Lower leg skin (tissue), 4 donors: ENCODE data around the gene COG2. TPM values are rescaled to one million over a fixed set of nuclear protein-coding genes. Genes with fewer than 3 reads are reported as not detected.
"Not testable (repeated sequence)": the region's sequence is repeated elsewhere in the genome, so short reads cannot be mapped to it uniquely, and the experiment has no call there.

Experiments
- DNase-seq, 2 donors: peaks; one replicate each; pipeline ENCODE4 v3.0.0-alpha.2; 2019; ENCODE audit warnings: low spot score in 2 of 2
- H3K4me3 ChIP-seq: fragments of 200-600 bp; sonication (generic); 2 replicates; pipeline ENCODE4 v1.5.1; 2017; ENCODE audit warnings: mild to moderate bottlenecking, low read depth; ENCODE audit not compliant: poor library complexity, severe bottlenecking
- CTCF ChIP-seq, 3 donors: fragments of 450-650 bp; IDR thresholded peaks; one replicate each; pipeline ENCODE4 v1.5.1; 2016; ENCODE audit warnings: antibody characterized with exemption in 3 of 3, mild to moderate bottlenecking in 3 of 3, moderate library complexity in 2 of 3
- POLR2A ChIP-seq, 2 donors: fragments of 450-650 bp; IDR thresholded peaks; one replicate each; pipeline ENCODE4 v1.6.1; 2016 to 2017; ENCODE audit warnings: antibody characterized with exemption in 2 of 2, mild to moderate bottlenecking in 1 of 2, moderate library complexity in 1 of 2
- WGBS, 2 donors: methylation state at CpG; one replicate each; pipeline ENCODE4 v1.1.5; 2018; 5-methylcytosine and 5-hydroxymethylcytosine counted together
- intact Hi-C: fragments of 100-400 bp; cut with DNase I; formaldehyde crosslinking; loops from one replicate; pipeline ENCODE4 v1.15.0; 2023; ENCODE audit warnings: low total_unique reads
- total RNA-seq, 4 donors: library from RNA; depleted of rRNA; stranded (reverse); fragments of >200 nt; gene quantifications; one replicate each; pipeline ENCODE4 v1.1.0, GENCODE V29; 2016

The COG2 gene
- total RNA-seq, 4 donors from 2014 or later = 16.9 to 25.4 (median 23.1) TPM

- intact Hi-C loops = no loop called here
- TF ChIP-seq CTCF (IDR thresholded peaks at IDR 0.05) (no peak), POLR2A (IDR thresholded peaks at IDR 0.05) (no peak)
Measured at GRCh38 chr1:230598745-230599144, 43.5 kb upstream of the COG2 start.

DNA sequence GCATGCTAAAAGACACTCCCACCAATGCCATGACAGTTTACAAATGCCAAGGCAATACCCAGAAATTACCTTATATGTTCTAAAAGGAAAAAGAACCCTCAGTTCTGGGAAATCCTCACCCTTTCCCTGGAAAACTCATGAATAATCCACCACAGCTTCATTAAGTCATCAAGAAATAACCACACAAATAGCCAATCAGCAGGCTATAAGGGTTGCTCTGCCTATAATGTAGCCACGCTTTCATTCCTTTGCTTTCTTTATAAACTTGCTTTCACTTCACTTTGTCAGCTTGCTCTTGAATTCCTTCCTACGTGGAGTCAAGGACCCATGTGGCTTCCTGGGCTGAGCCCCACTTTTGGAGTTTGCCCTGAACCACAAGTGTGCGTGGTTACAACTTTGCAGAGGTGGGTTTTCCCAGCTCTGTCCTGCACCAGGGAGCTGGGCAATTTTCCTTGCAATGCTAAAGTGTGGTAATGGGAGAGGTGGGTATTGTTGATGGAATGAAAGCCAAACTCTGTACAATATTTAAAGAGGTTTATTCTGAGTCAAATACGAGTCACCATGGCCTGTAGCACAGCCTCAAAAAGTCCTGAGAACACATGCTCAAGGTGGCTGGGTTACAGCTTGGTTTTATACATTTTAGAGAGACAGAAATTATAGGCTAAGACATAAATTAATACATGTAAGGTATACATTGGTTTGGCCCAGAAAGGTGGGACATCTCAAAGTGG, 42.2 kb upstream of the COG2 start:
- intact Hi-C loops = no loop called here
- WGBS, 2 donors = 78 to 87% methylated on average over 4 of the region's 4 CpGs
- no peak for DNase-seq

More at GRCh38 chr1:230598745-230599144, 43.5 kb upstream of the COG2 start:
- DNase-seq = no peak
- H3K4me3 ChIP-seq = no peak overlapping the region

GRCh38 chr1:230600657-230601400, 41.5 kb upstream of the COG2 start:
- WGBS, 2 donors = 87% methylated on average over 2 of the region's 2 CpGs
- H3K4me3 ChIP-seq, DNase-seq, intact Hi-C loops: not testable (repeated sequence)

More for the DNA sequence above, 42.2 kb upstream of the COG2 start:
- TF ChIP-seq POLR2A (IDR thresholded peaks at IDR 0.05) = no peak
- no peak for TF ChIP-seq CTCF (IDR thresholded peaks at IDR 0.05)
- no peak overlapping the region for H3K4me3 ChIP-seq

- H3K4me3 ChIP-seq = no peak overlapping the region
- no peak for DNase-seq
- intact Hi-C loops = no loop called here
- WGBS, 2 donors = 65 to 71% methylated on average over 2 of the region's 2 CpGs
- TF ChIP-seq CTCF (IDR thresholded peaks at IDR 0.05) (no peak), POLR2A (IDR thresholded peaks at IDR 0.05) (no peak)
Measured at GRCh38 chr1:230609208-230609607, 33.1 kb upstream of the COG2 start.

DNA sequence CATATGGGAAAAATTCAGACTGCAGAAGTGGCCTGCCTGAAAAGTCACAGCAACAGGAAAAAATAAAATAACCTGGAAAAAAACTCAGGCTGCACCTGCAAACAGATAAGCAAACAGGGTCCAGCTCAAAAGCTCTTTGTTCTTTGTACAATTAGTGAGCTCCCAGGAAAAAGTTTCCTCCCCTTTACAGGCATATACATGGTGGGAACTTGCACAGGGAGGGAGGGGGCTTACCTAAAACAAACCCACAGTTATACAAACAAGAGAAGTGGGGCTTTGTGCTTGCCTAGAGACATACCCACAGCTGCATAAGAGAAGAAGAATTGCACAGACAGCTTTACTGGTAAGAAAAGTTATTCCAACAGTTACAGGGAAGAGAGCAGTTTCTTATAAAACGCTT, 31.7 kb upstream of the COG2 start:
- no peak for DNase-seq
- intact Hi-C loops = no loop called here
- WGBS, 2 donors = 81 to 86% methylated on average over 1 of the region's 1 CpG
- no peak for TF ChIP-seq CTCF (IDR thresholded peaks at IDR 0.05)
- no peak for TF ChIP-seq POLR2A (IDR thresholded peaks at IDR 0.05)
- no peak overlapping the region for H3K4me3 ChIP-seq

- intact Hi-C loops = no loop called here
- no peak overlapping the region for H3K4me3 ChIP-seq
- WGBS, 2 donors = 62 to 67% methylated on average over 7 of the region's 7 CpGs
- no peak for DNase-seq
- TF ChIP-seq CTCF (IDR thresholded peaks at IDR 0.05) (no peak), POLR2A (IDR thresholded peaks at IDR 0.05) (no peak)
Measured at GRCh38 chr1:230611128-230611877, 31.0 kb upstream of the COG2 start.
